Measurements from ENCODE around the gene CRLF2. TPM values are rescaled to one million over a fixed set of nuclear protein-coding genes. Genes with fewer than 3 reads are reported as not detected.

The CRLF2 gene
- polyA plus RNA-seq, 2 of the 4 experiments (the other 2 are of a cell fraction), result 0.08 to 0.37 TPM

Other genes with a start within 250 kb of the CRLF2 start
- 6.3 and 6.8 TPM in 2 replicates for gene CSF2RA, start 56.2 kb upstream of the CRLF2 start, polyA plus RNA-seq (2011; rRNA removed)
- 3.8 to 4.8 TPM (median 4.4 TPM) in 3 replicates for gene CSF2RA, start 56.2 kb upstream of the CRLF2 start, polyA plus RNA-seq (2017; fragmentation: RNase III; extraction: RNeasy Plus Mini Kit Qiagen cat#74134 plus additional on column Dnase treatment)
- 0.28 and 0.31 TPM in 2 replicates for gene IL3RA, start 124.1 kb upstream of the CRLF2 start, polyA plus RNA-seq (2011; rRNA removed)
- 0.05 to 0.12 TPM in 2 of 3 replicates, not detected in the other for gene IL3RA, start 124.1 kb upstream of the CRLF2 start, polyA plus RNA-seq (2017; fragmentation: RNase III; extraction: RNeasy Plus Mini Kit Qiagen cat#74134 plus additional on column Dnase treatment)
- 252 and 291 TPM in 2 replicates for gene SLC25A6, start 179.5 kb upstream of the CRLF2 start, polyA plus RNA-seq (2011; rRNA removed)
- 439 to 448 TPM (median 446 TPM) in 3 replicates for gene SLC25A6, start 179.5 kb upstream of the CRLF2 start, polyA plus RNA-seq (2017; fragmentation: RNase III; extraction: RNeasy Plus Mini Kit Qiagen cat#74134 plus additional on column Dnase treatment)
- 15.4 and 15.6 TPM in 2 replicates for gene ASMTL, start 240.3 kb upstream of the CRLF2 start, polyA plus RNA-seq (2011; rRNA removed)
- gene ASMTL, start 240.3 kb upstream of the CRLF2 start, polyA plus RNA-seq (2017; fragmentation: RNase III; extraction: RNeasy Plus Mini Kit Qiagen cat#74134 plus additional on column Dnase treatment), result 12.2 to 14.4 TPM (median 12.3 TPM) in 3 replicates